Activated CD8-positive, alpha-beta memory T cell treated with anti-CD3 and anti-CD28 coated beads, Interleukin-2, amount 10 ng/mL, durations not matched to agents 7 days and 5 days (primary cell): ENCODE measurements around the gene INSRR. TPM values are rescaled to one million over a fixed set of nuclear protein-coding genes. Genes with fewer than 3 reads are reported as not detected.

Experiments used
- ATAC-seq: fragments of 150-1000 bp; cut with Tn5 transposase; one replicate; pipeline ENCODE4 v1.10.0; 2021; ENCODE audit warnings: moderate library complexity
- CTCF ChIA-PET: fragments of 350-600 bp; sonication (Branson Sonifier 250); formaldehyde crosslinking; loops from one replicate; lab custom pipeline; 2021; ENCODE audit warnings: antibody characterized with exemption; lab: Charles Lee
- DNase-seq: peaks from one replicate; pipeline ENCODE4 v3.0.0-alpha.2; 2020
- H3K27ac Mint-ChIP-seq: one replicate; pipeline ENCODE4 v1.8.0; 2021; ENCODE audit warnings: mild to moderate bottlenecking, mixed read lengths
- H3K27me3 Mint-ChIP-seq: one replicate; pipeline ENCODE4 v1.8.0; 2021; ENCODE audit warnings: mixed read lengths
- H3K36me3 Mint-ChIP-seq: one replicate; pipeline ENCODE4 v1.8.0; 2021; ENCODE audit warnings: mild to moderate bottlenecking, mixed read lengths
- H3K4me1 Mint-ChIP-seq: one replicate; pipeline ENCODE4 v1.8.0; 2021; ENCODE audit warnings: mixed read lengths
- H3K4me3 Mint-ChIP-seq: one replicate; pipeline ENCODE4 v1.8.0; 2021; ENCODE audit warnings: mild to moderate bottlenecking, moderate library complexity, mixed read lengths
- H3K9me3 Mint-ChIP-seq: one replicate; pipeline ENCODE4 v1.8.0; 2022; ENCODE audit warnings: low read depth, mixed read lengths
- total RNA-seq, 2 experiments: library from RNA; stranded (reverse); gene quantifications; one replicate each; pipeline ENCODE4 v1.2.3, GENCODE V29; 2021

The INSRR gene
- total RNA-seq, 2 experiments from 2014 or later, result 0.09 to 0.19 TPM

- Mint-ChIP-seq H3K4me1 (peaks cover 79% of the 10 kb centered on the region), H3K4me3 (no peak overlapping the region), H3K36me3 (peaks cover 70% of the 10 kb centered on the region), H3K27ac (peak overlapping the region; percentile 47), H3K9me3 (no peaks in the 10 kb centered on the region), H3K27me3 (no peaks in the 10 kb centered on the region)
- CTCF ChIA-PET, result interaction anchor here (1.0 to 31.5 kb wide), 6 partner anchors 11 to 84 kb away, joined by 3 to 600 read pairs (median 4); partner anchors contain the start of genes INSRR and NTRK1
- ATAC-seq (no peak), DNase-seq (no peak)
These were observed 49.1 kb downstream of the INSRR start for GRCh38 chr1:156809711-156810366.

- H3K27ac Mint-ChIP-seq, result peak overlapping the region; percentile 85
- H3K36me3 Mint-ChIP-seq, result peaks cover 65% of the 10 kb centered on the region
- no peak for ATAC-seq
- no peak overlapping the region for H3K4me3 Mint-ChIP-seq
- no peaks in the 10 kb centered on the region for H3K9me3 Mint-ChIP-seq
- DNase-seq, result no peak
- peaks cover 77% of the 10 kb centered on the region for H3K4me1 Mint-ChIP-seq
- CTCF ChIA-PET, result interaction anchor here (1.0 to 31.5 kb wide), 2 partner anchors 30 to 53 kb away, joined by 3 to 600 read pairs; partner anchors contain the start of genes INSRR and NTRK1
- H3K27me3 Mint-ChIP-seq, result no peaks in the 10 kb centered on the region
These were observed 49.6 kb downstream of the INSRR start for GRCh38 chr1:156809281-156809680.

- Mint-ChIP-seq H3K4me1 (peaks cover 71% of the 10 kb centered on the region), H3K27me3 (no peaks in the 10 kb centered on the region), H3K4me3 (peak overlapping the region; percentile 23), H3K36me3 (peaks cover 58% of the 10 kb centered on the region), H3K9me3 (no peaks in the 10 kb centered on the region), H3K27ac (peak overlapping the region; percentile 85)
- DNase-seq (no peak), ATAC-seq (no peak)
- CTCF ChIA-PET, result interaction anchor here (0.8 to 31.5 kb wide), 11 partner anchors 8 to 84 kb away, joined by 3 to 600 read pairs (median 7); partner anchors contain the start of genes INSRR, NTRK1 and SH2D2A
These were observed 50.5 kb downstream of the INSRR start for GRCh38 chr1:156808186-156809030.

GRCh38 chr1:156807627-156808026 lies 51.3 kb downstream of the INSRR start:
- CTCF ChIA-PET, result interaction anchor here (0.9 to 31.5 kb wide), 11 partner anchors 8 to 118 kb away, joined by 3 to 600 read pairs (median 7); partner anchors contain the start of genes INSRR, NTRK1 and SH2D2A
- peaks cover 50% of the 10 kb centered on the region for H3K36me3 Mint-ChIP-seq
- no peaks in the 10 kb centered on the region for H3K27me3 Mint-ChIP-seq
- peak overlapping the region; percentile 23 for H3K4me3 Mint-ChIP-seq
- peak overlapping the region; percentile 85 for H3K27ac Mint-ChIP-seq
- H3K4me1 Mint-ChIP-seq, result peaks cover 63% of the 10 kb centered on the region
- peak; percentile 84 for DNase-seq
- peak; percentile 73 for ATAC-seq
- H3K9me3 Mint-ChIP-seq, result no peaks in the 10 kb centered on the region

GRCh38 chr1:156806512-156807440 lies 52.1 kb downstream of the INSRR start:
- Mint-ChIP-seq H3K36me3 (peaks cover 44% of the 10 kb centered on the region), H3K27me3 (no peaks in the 10 kb centered on the region), H3K4me1 (peaks cover 63% of the 10 kb centered on the region), H3K4me3 (no peak overlapping the region), H3K9me3 (no peaks in the 10 kb centered on the region), H3K27ac (peak overlapping the region; percentile 85)
- DNase-seq (no peak), ATAC-seq (no peak)
- CTCF ChIA-PET, result interaction anchor here (0.7 to 31.5 kb wide), 9 partner anchors 9 to 119 kb away, joined by 3 to 600 read pairs (median 7); partner anchors contain the start of genes INSRR, NTRK1 and SH2D2A

GRCh38 chr1:156805766-156806511 lies 53.0 kb downstream of the INSRR start:
- Mint-ChIP-seq H3K27me3 (no peaks in the 10 kb centered on the region), H3K27ac (peak overlapping the region; percentile 51)

GRCh38 chr1:156804572-156805243 lies 54.2 kb downstream of the INSRR start:
- H3K27ac Mint-ChIP-seq, result peak overlapping the region; percentile 64

More at GRCh38 chr1:156805766-156806511, 53.0 kb downstream of the INSRR start:
- no peak for DNase-seq
- no peaks in the 10 kb centered on the region for H3K9me3 Mint-ChIP-seq
- ATAC-seq, result no peak
- CTCF ChIA-PET, result interaction anchor here (1.2 to 31.5 kb wide), 7 partner anchors 8 to 84 kb away, joined by 7 to 600 read pairs (median 11); partner anchors contain the start of genes INSRR, NTRK1 and SH2D2A
- H3K4me3 Mint-ChIP-seq, result no peak overlapping the region
- peaks cover 35% of the 10 kb centered on the region for H3K36me3 Mint-ChIP-seq
- H3K4me1 Mint-ChIP-seq, result peaks cover 63% of the 10 kb centered on the region

GRCh38 chr1:156804026-156804425 lies 54.9 kb downstream of the INSRR start:
- Mint-ChIP-seq H3K36me3 (peaks cover 30% of the 10 kb centered on the region), H3K4me3 (no peak overlapping the region), H3K27me3 (no peaks in the 10 kb centered on the region), H3K9me3 (no peaks in the 10 kb centered on the region), H3K27ac (peak overlapping the region; percentile 64), H3K4me1 (peaks cover 54% of the 10 kb centered on the region)
- CTCF ChIA-PET, result interaction anchor here (1.7 to 31.5 kb wide), 3 partner anchors 10 to 86 kb away, joined by 9 to 600 read pairs (median 13); partner anchors contain the start of genes INSRR and NTRK1
- DNase-seq (no peak), ATAC-seq (no peak)

More at GRCh38 chr1:156804572-156805243, 54.2 kb downstream of the INSRR start:
- CTCF ChIA-PET, result interaction anchor here (1.2 to 31.5 kb wide), 4 partner anchors 9 to 85 kb away, joined by 7 to 600 read pairs (median 11); partner anchors contain the start of genes INSRR and NTRK1
- DNase-seq, result no peak
- Mint-ChIP-seq H3K4me3 (no peak overlapping the region), H3K27me3 (no peaks in the 10 kb centered on the region), H3K4me1 (peaks cover 59% of the 10 kb centered on the region), H3K36me3 (peaks cover 34% of the 10 kb centered on the region), H3K9me3 (no peaks in the 10 kb centered on the region)
- ATAC-seq, result no peak

GRCh38 chr1:156803086-156803851 lies 55.6 kb downstream of the INSRR start:
- no peak overlapping the region for H3K4me3 Mint-ChIP-seq

GRCh38 chr1:156802421-156802935 lies 56.4 kb downstream of the INSRR start:
- H3K9me3 Mint-ChIP-seq, result no peaks in the 10 kb centered on the region

More at GRCh38 chr1:156803086-156803851, 55.6 kb downstream of the INSRR start:
- H3K27me3 Mint-ChIP-seq, result no peaks in the 10 kb centered on the region
- no peak overlapping the region for H3K27ac Mint-ChIP-seq
- CTCF ChIA-PET, result interaction anchor here (2.5 to 31.5 kb wide), 4 partner anchors 11 to 76 kb away, joined by 11 to 600 read pairs (median 46); partner anchors contain the start of genes INSRR, ISG20L2, METTL25B and NTRK1
- DNase-seq (no peak), ATAC-seq (no peak)
- H3K4me1 Mint-ChIP-seq, result peaks cover 47% of the 10 kb centered on the region
- H3K36me3 Mint-ChIP-seq, result peaks cover 25% of the 10 kb centered on the region
- H3K9me3 Mint-ChIP-seq, result no peaks in the 10 kb centered on the region

More at GRCh38 chr1:156802421-156802935, 56.4 kb downstream of the INSRR start:
- Mint-ChIP-seq H3K36me3 (peaks cover 19% of the 10 kb centered on the region), H3K27me3 (no peaks in the 10 kb centered on the region), H3K4me3 (no peak overlapping the region), H3K4me1 (peaks cover 39% of the 10 kb centered on the region), H3K27ac (peak overlapping the region; percentile 68)
- CTCF ChIA-PET, result interaction anchor here (0.9 to 31.5 kb wide), 9 partner anchors 10 to 118 kb away, joined by 3 to 600 read pairs (median 8); partner anchors contain the start of genes INSRR, ISG20L2, METTL25B and NTRK1
- ATAC-seq, result no peak
- DNase-seq, result no peak
